GM18505 (cell line): Measurements from ENCODE around the gene SLC13A3.

Experiments used
- ATAC-seq: cut with Tn5 transposase; IDR thresholded peaks from one replicate; pipeline ENCODE4 v1.9.1; 2021; ENCODE audit not compliant: unreplicated experiment
- POLR2A ChIP-seq: IDR thresholded peaks from 4 replicates; pipeline ENCODE4 v1.6.1; 2011; ENCODE audit warnings: borderline replicate concordance; ENCODE audit not compliant: insufficient read depth, insufficient read length; ENCODE audit errors: extremely low read depth

Gene SLC13A3

GRCh38 chr20:46673394-46674252 lies 22.4 kb upstream of the SLC13A3 start:
- no peak for TF ChIP-seq POLR2A
- ATAC-seq, result no peak

- no peak for TF ChIP-seq POLR2A
- ATAC-seq, result no peak
These were observed 21.4 kb upstream of the SLC13A3 start for GRCh38 chr20:46672543-46673148.

GRCh38 chr20:46671866-46672542 lies 20.7 kb upstream of the SLC13A3 start:
- no peak for TF ChIP-seq POLR2A

GRCh38 chr20:46670585-46671584 lies 19.6 kb upstream of the SLC13A3 start:
- no peak for TF ChIP-seq POLR2A
- ATAC-seq, result no peak

More at GRCh38 chr20:46671866-46672542, 20.7 kb upstream of the SLC13A3 start:
- no peak for ATAC-seq

GRCh38 chr20:46670228-46670584 lies 18.9 kb upstream of the SLC13A3 start:
- ATAC-seq, result no peak
- no peak for TF ChIP-seq POLR2A

GRCh38 chr20:46666818-46667515 lies 15.7 kb upstream of the SLC13A3 start:
- no peak for ATAC-seq
- TF ChIP-seq POLR2A, result no peak

GRCh38 chr20:46666306-46666705 lies 15.0 kb upstream of the SLC13A3 start:
- ATAC-seq, result no peak
- no peak for TF ChIP-seq POLR2A

- ATAC-seq, result no peak
- no peak for TF ChIP-seq POLR2A
These were observed 14.3 kb upstream of the SLC13A3 start for GRCh38 chr20:46665602-46666001.

- no peak for ATAC-seq
- TF ChIP-seq POLR2A, result no peak
These were observed 12.3 kb upstream of the SLC13A3 start for GRCh38 chr20:46663531-46663930.

GRCh38 chr20:46661659-46662058 lies 10.4 kb upstream of the SLC13A3 start:
- no peak for TF ChIP-seq POLR2A
- ATAC-seq, result no peak

GRCh38 chr20:46660487-46660886 lies 9.2 kb upstream of the SLC13A3 start:
- ATAC-seq, result no peak
- TF ChIP-seq POLR2A, result no peak

GRCh38 chr20:46657618-46658017 lies 6.4 kb upstream of the SLC13A3 start:
- no peak for ATAC-seq
- TF ChIP-seq POLR2A, result no peak
